Measurements from ENCODE around the gene GALNT13. TPM values are rescaled to one million over a fixed set of nuclear protein-coding genes. Genes with fewer than 3 reads are reported as not detected.
A peak's percentile ranks its signal among the peaks of the same experiment; 100 is the strongest.

GALNT13 gene
- total RNA-seq, 2 donors from 2014 or later = 6.0 to 9.8 TPM

DNA sequence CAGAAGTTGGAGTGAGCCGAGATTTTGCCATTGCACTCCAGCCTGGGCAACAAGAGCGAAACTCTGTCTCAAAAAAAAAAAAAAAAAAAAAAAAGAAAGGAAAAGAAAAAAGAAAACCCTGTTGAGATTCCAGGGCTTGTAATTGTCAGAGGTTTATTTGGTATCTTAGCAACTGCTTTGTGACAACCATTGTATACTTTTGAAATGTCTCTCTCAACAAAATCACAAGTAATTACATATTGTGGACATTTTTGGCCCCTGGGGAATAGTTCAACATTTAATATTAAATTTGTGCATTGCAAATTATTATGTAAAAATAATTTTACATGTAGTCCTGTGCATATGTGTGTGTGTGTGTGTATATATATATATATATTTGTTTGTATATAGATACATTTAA is 270.8 kb downstream of the GALNT13 start:
- Mint-ChIP-seq H3K4me1 (no peaks in the 10 kb centered on the region), H3K36me3 (ENCODE audit: low read depth) (no peaks in the 10 kb centered on the region), H3K4me3 (no peak overlapping the region), H3K27ac (no peak overlapping the region), H3K9me3 (no peaks in the 10 kb centered on the region), H3K27me3 (ENCODE audit: insufficient read depth) (no peaks in the 10 kb centered on the region)
- H3K4me3 ChIP-seq (ENCODE audit: low read length) = no peak overlapping the region
- H3K9ac ChIP-seq (ENCODE audit: extremely low read depth, low read length, poor library complexity, severe bottlenecking) = no peak overlapping the region
- 95% methylated on average over 2 of the region's 2 CpGs; no CpG with 5 or more reads in 1 of the 2 experiments for WGBS, 2 experiments (ENCODE audit: insufficient coverage in 1 of 2, insufficient read length in 1 of 2)
- H3K4me1 ChIP-seq (ENCODE audit: control insufficient read depth, insufficient read depth, low read length) = no peaks in the 10 kb centered on the region
- no peak for DNase-seq
- no peaks in the 10 kb centered on the region for H3K36me3 ChIP-seq (ENCODE audit: control insufficient read depth, insufficient read depth, low read length)
- no peak overlapping the region for H3K27ac ChIP-seq (ENCODE audit: low read depth, low read length)
- no peaks in the 10 kb centered on the region for H3K27me3 ChIP-seq (ENCODE audit: control insufficient read depth, insufficient read depth, low read length, poor library complexity, severe bottlenecking)
- H3K9me3 ChIP-seq (ENCODE audit: control insufficient read depth, low read length) = no peaks in the 10 kb centered on the region
- TF ChIP-seq CTCF (conservative IDR thresholded peaks at IDR 0.05) = no peak

DNA sequence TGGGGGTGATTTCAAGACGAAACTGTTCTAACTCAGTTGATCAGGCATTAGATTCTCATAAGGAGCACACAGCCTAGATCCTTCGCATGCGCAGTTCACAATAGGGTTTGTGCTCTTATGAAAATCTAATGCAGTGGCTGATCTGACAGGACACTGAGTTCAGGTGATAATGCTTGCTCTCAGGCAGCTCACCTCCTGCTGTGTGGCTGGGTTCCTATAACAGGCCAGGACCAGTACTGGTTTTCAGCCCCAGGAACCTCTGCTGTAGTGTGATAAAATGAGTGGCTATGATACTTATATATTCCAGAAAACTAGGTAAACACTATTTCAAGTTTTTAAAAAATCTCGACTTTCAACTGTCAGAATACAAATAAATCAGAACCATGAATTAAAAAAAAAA is 271.4 kb downstream of the GALNT13 start:
- H3K9ac ChIP-seq (ENCODE audit: extremely low read depth, low read length, poor library complexity, severe bottlenecking) = no peak overlapping the region
- peak; percentile 81 for DNase-seq
- no peak overlapping the region for H3K4me3 ChIP-seq (ENCODE audit: low read length)
- TF ChIP-seq CTCF (conservative IDR thresholded peaks at IDR 0.05) = no peak
- H3K4me1 ChIP-seq (ENCODE audit: control insufficient read depth, insufficient read depth, low read length) = no peaks in the 10 kb centered on the region
- Mint-ChIP-seq H3K4me1 (no peaks in the 10 kb centered on the region), H3K9me3 (no peaks in the 10 kb centered on the region), H3K4me3 (no peak overlapping the region), H3K27ac (no peak overlapping the region), H3K36me3 (ENCODE audit: low read depth) (no peaks in the 10 kb centered on the region), H3K27me3 (ENCODE audit: insufficient read depth) (no peaks in the 10 kb centered on the region)
- no peak overlapping the region for H3K27ac ChIP-seq (ENCODE audit: low read depth, low read length)
- no peaks in the 10 kb centered on the region for H3K9me3 ChIP-seq (ENCODE audit: control insufficient read depth, low read length)
- H3K36me3 ChIP-seq (ENCODE audit: control insufficient read depth, insufficient read depth, low read length) = no peaks in the 10 kb centered on the region
- H3K27me3 ChIP-seq (ENCODE audit: control insufficient read depth, insufficient read depth, low read length, poor library complexity, severe bottlenecking) = no peaks in the 10 kb centered on the region
- WGBS, 2 experiments (ENCODE audit: insufficient coverage in 1 of 2, insufficient read length in 1 of 2) = 87 to 92% methylated on average over 4 of the region's 4 CpGs

DNA sequence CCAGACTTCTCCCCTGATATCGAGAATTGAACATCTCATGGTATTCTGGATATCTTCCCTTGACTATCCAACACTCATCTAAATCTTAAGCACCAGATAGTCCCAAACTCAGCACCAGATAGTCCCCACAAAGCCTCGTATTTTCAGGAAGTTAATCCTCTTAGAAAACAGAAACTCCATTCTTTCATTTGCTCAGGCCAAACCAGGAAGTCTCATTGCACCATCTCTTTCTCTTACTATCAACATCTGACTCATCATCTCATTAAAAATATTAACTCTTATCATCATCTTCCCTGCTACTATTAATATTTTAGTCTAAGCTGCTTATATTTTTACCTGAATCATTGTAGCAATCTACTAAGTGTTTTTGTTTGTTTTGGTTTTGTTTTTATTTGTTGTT is 286.4 kb downstream of the GALNT13 start:
- no peaks in the 10 kb centered on the region for H3K27me3 Mint-ChIP-seq (ENCODE audit: insufficient read depth)
- H3K36me3 Mint-ChIP-seq (ENCODE audit: low read depth) = peaks cover 3% of the 10 kb centered on the region
- WGBS, 2 experiments (ENCODE audit: insufficient coverage in 1 of 2, insufficient read length in 1 of 2) = 70 to 83% methylated on average over 2 of the region's 2 CpGs
- Histone ChIP-seq H3K4me1 (ENCODE audit: control insufficient read depth, insufficient read depth, low read length) (no peaks in the 10 kb centered on the region), H3K27me3 (ENCODE audit: control insufficient read depth, insufficient read depth, low read length, poor library complexity, severe bottlenecking) (no peaks in the 10 kb centered on the region), H3K4me3 (ENCODE audit: low read length) (no peak overlapping the region), H3K9ac (ENCODE audit: extremely low read depth, low read length, poor library complexity, severe bottlenecking) (no peak overlapping the region), H3K9me3 (ENCODE audit: control insufficient read depth, low read length) (peaks cover 6% of the 10 kb centered on the region), H3K27ac (ENCODE audit: low read depth, low read length) (no peak overlapping the region), H3K36me3 (ENCODE audit: control insufficient read depth, insufficient read depth, low read length) (no peaks in the 10 kb centered on the region)
- peaks cover 4% of the 10 kb centered on the region for H3K4me1 Mint-ChIP-seq
- H3K9me3 Mint-ChIP-seq = peaks cover 14% of the 10 kb centered on the region
- no peak overlapping the region for H3K4me3 Mint-ChIP-seq
- DNase-seq = no peak
- no peak overlapping the region for H3K27ac Mint-ChIP-seq
- TF ChIP-seq CTCF (conservative IDR thresholded peaks at IDR 0.05) = no peak
